SK-N-SH (cell line): Measurements from ENCODE around the gene TMEM138. TPM values are rescaled to one million over a fixed set of nuclear protein-coding genes. Genes with fewer than 3 reads are reported as not detected.

ENCODE experiments used
- CTCF ChIA-PET: fragments of 300-600, 350-600 bp; formaldehyde crosslinking; extraction: SDS; loops from one replicate; lab custom pipeline; 2021; lab: Yijun Ruan, JAX
- POLR2A ChIA-PET: fragments of 350-600 bp; sonication (Branson Sonifier 250); formaldehyde crosslinking; extraction: SDS; loops from one replicate; lab custom pipeline; 2020; ENCODE audit warnings: antibody characterized with exemption, inconsistent platforms; lab: Yijun Ruan, JAX
- DNase-seq: peaks from one replicate; pipeline ENCODE4 v3.0.0; 2012
- H2AFZ ChIP-seq: fragments of 200-600 bp; sonication (generic); 2 replicates; pipeline ENCODE4 v1.8.1; 2016; ENCODE audit warnings: antibody characterized with exemption, mild to moderate bottlenecking, low read depth
- H3F3A ChIP-seq: fragments of 200-600 bp; sonication (generic); replicated peaks from 2 replicates; pipeline ENCODE3; 2016; ENCODE audit warnings: antibody characterized with exemption, mild to moderate bottlenecking; ENCODE audit not compliant: insufficient read depth
- H3K27ac ChIP-seq, 2 experiments: fragments of 200-500 bp in 1 of 2; fragments of 200-600 bp in 1 of 2; sonication (Bioruptor generic) in 1 of 2; sonication (generic), shearing (Covaris generic) in 1 of 2; 2 replicates each; pipeline versions ENCODE4 v1.5.1 to v1.6.1; 2014 to 2016; ENCODE audit warnings: low read depth in 2 of 2, inconsistent platforms in 1 of 2, low read length in 1 of 2, mild to moderate bottlenecking in 1 of 2, mixed read lengths in 1 of 2
- H3K27me3 ChIP-seq: fragments of 200-600 bp; sonication (generic), shearing (Covaris generic); 2 replicates; pipeline ENCODE4 v1.6.1; 2016; ENCODE audit warnings: mixed run types; ENCODE audit not compliant: insufficient read depth
- H3K36me3 ChIP-seq, 2 experiments: fragments of 200-500 bp in 1 of 2; fragments of 200-600 bp in 1 of 2; sonication (Bioruptor generic) in 1 of 2; sonication (generic) in 1 of 2; replicated peaks in 1 of 2; 2 replicates each; pipeline versions ENCODE3 to v1.5.1; 2014 to 2016; ENCODE audit warnings: low read length in 1 of 2, mild to moderate bottlenecking in 1 of 2; ENCODE audit not compliant: insufficient read depth in 2 of 2, control insufficient read depth in 1 of 2
- H3K4me1 ChIP-seq, 2 experiments: fragments of 200-500 bp in 1 of 2; fragments of 200-600 bp in 1 of 2; sonication (Bioruptor generic) in 1 of 2; sonication (generic), shearing (Covaris generic) in 1 of 2; 2 replicates each; pipeline versions ENCODE4 v1.5.1 to v1.6.1; 2014 to 2016; ENCODE audit warnings: low read depth in 1 of 2, low read length in 1 of 2, mixed run types in 1 of 2; ENCODE audit not compliant: insufficient read depth in 2 of 2, control insufficient read depth in 1 of 2
- H3K4me2 ChIP-seq: fragments of 200-600 bp; sonication (generic), shearing (Covaris generic); 2 replicates; pipeline ENCODE4 v1.6.1; 2017; ENCODE audit warnings: mixed run types
- H3K4me3 ChIP-seq, 2 experiments: fragments of 200-500 bp in 1 of 2; fragments of 200-600 bp in 1 of 2; sonication (Bioruptor generic) in 1 of 2; sonication (generic), shearing (Covaris generic) in 1 of 2; 2 replicates each; pipeline versions ENCODE4 v1.5.1 to v1.8.1; 2014 to 2016; ENCODE audit warnings: low read depth in 2 of 2, inconsistent platforms in 1 of 2, low read length in 1 of 2, mild to moderate bottlenecking in 1 of 2, mixed read lengths in 1 of 2, moderate library complexity in 1 of 2
- H3K79me2 ChIP-seq: fragments of 200-600 bp; sonication (generic); 2 replicates; pipeline ENCODE4 v1.8.1; 2017; ENCODE audit warnings: mild to moderate bottlenecking; ENCODE audit not compliant: insufficient read depth
- H3K9ac ChIP-seq: fragments of 200-600 bp; sonication (generic); 2 replicates; pipeline ENCODE4 v1.6.1; 2017; ENCODE audit warnings: mixed run types
- H3K9me2 ChIP-seq: fragments of 200-600 bp; sonication (generic); 2 replicates; pipeline ENCODE4 v1.6.1; 2017; ENCODE audit warnings: mixed run types
- H3K9me3 ChIP-seq: fragments of 200-600 bp; sonication (generic); 2 replicates; pipeline ENCODE4 v1.6.1; 2017; ENCODE audit warnings: mixed run types, mild to moderate bottlenecking, moderate library complexity
- H4K20me1 ChIP-seq: fragments of 200-600 bp; sonication (generic); 2 replicates; pipeline ENCODE4 v1.6.1; 2017; ENCODE audit warnings: mild to moderate bottlenecking, mixed run types; ENCODE audit not compliant: insufficient read depth
- CHD2 ChIP-seq: fragments of 150-350 bp; IDR thresholded peaks from 2 replicates; pipeline ENCODE4 v1.6.1; 2018; ENCODE audit warnings: low read length; ENCODE audit not compliant: partially characterized antibody
- EP300 ChIP-seq, 2 experiments: IDR thresholded peaks; 2 replicates each; pipeline versions ENCODE4 v1.4.0 to v1.6.1; 2012; ENCODE audit warnings: borderline replicate concordance in 1 of 2, low read depth in 1 of 2, low read length in 1 of 2
- EZH2phosphoT487 ChIP-seq: fragments of 200-600 bp; sonication (generic); IDR thresholded peaks from 2 replicates; pipeline ENCODE4 v1.6.1; 2017; ENCODE audit warnings: low read depth, mixed run types, mild to moderate bottlenecking, antibody characterized with exemption, moderate library complexity, borderline replicate concordance
- FOXJ3 ChIP-seq: sonication (generic); formaldehyde crosslinking; IDR thresholded peaks from 2 replicates; pipeline ENCODE4 v1.5.1; 2020; ENCODE audit warnings: mild to moderate bottlenecking, missing genetic modification reagents
- FOXM1 ChIP-seq: IDR thresholded peaks from 2 replicates; pipeline ENCODE4 v1.4.0; 2012; ENCODE audit warnings: low read depth, mild to moderate bottlenecking
- IRF3 ChIP-seq: fragments of 150-350 bp; IDR thresholded peaks from 2 replicates; pipeline ENCODE4 v1.6.1; 2016; ENCODE audit warnings: mild to moderate bottlenecking, low read depth, low read length
- JUND ChIP-seq: IDR thresholded peaks from 2 replicates; pipeline ENCODE4 v1.4.0; 2012
- NFIC ChIP-seq: IDR thresholded peaks from 2 replicates; pipeline ENCODE4 v1.4.0; 2012; ENCODE audit warnings: borderline replicate concordance
- POLR2AphosphoS5 ChIP-seq: IDR thresholded peaks from 2 replicates; pipeline ENCODE4 v1.6.1; 2012; ENCODE audit warnings: low read depth, low read length
- RCOR1 ChIP-seq: fragments of 150-350 bp; IDR thresholded peaks from 2 replicates; pipeline ENCODE4 v1.6.1; 2017; ENCODE audit warnings: antibody characterized with exemption, low read length
- SIN3A ChIP-seq: IDR thresholded peaks from 2 replicates; pipeline ENCODE4 v1.6.1; 2012; ENCODE audit warnings: low read depth, mild to moderate bottlenecking, low read length, moderate library complexity, borderline replicate concordance
- SMC3 ChIP-seq: IDR thresholded peaks from 2 replicates; pipeline ENCODE4 v1.6.1; 2012; ENCODE audit warnings: low read depth, low read length, improper control_type of control experiment
- TAF1 ChIP-seq: IDR thresholded peaks from 2 replicates; pipeline ENCODE4 v1.6.1; 2012; ENCODE audit warnings: low read depth, mild to moderate bottlenecking, low read length, moderate library complexity, borderline replicate concordance
- USF2 ChIP-seq: fragments of 150-350 bp; IDR thresholded peaks from 2 replicates; pipeline ENCODE4 v1.6.1; 2017; ENCODE audit warnings: antibody characterized with exemption, low read length, low read depth, borderline replicate concordance
- YY1 ChIP-seq: IDR thresholded peaks from 2 replicates; pipeline ENCODE4 v1.4.0; 2012; ENCODE audit warnings: low read depth, mild to moderate bottlenecking
- WGBS: methylation state at CpG from one replicate; pipeline ENCODE4 v1.1.6; 2017; ENCODE audit warnings: low lambda C conversion rate; 5-methylcytosine and 5-hydroxymethylcytosine counted together
- polyA plus RNA-seq, 3 experiments: library from polyadenylated mRNA; depleted of rRNA; stranded (reverse); fragments of >200 nt; gene quantifications; 2 replicates each; pipeline ENCODE4 v1.2.3, GENCODE V29; 2012
- TF ChIP-seq, protein P1 (sequence below): IDR thresholded peaks from 2 replicates; pipeline ENCODE4 v1.4.0; 2012; ENCODE audit warnings: low read depth
- TF ChIP-seq, protein P2 (sequence below): IDR thresholded peaks from 2 replicates; pipeline ENCODE4 v1.4.0; 2012; ENCODE audit warnings: low read depth, borderline replicate concordance
- TF ChIP-seq, protein P3 (sequence below): IDR thresholded peaks from 2 replicates; pipeline ENCODE4 v1.4.0; 2012; ENCODE audit warnings: low read depth, borderline replicate concordance

The TMEM138 gene
- polyA plus RNA-seq, 1 of the 3 experiments (the other 2 are of a cell fraction): 82.2 TPM

- Histone ChIP-seq H3K79me2 (peaks cover 6% of the 10 kb centered on the region; the same call in 1 of the 2 replicates), H2AFZ (no peak overlapping the region), H3K36me3 (peaks cover 52 to 72% of the 10 kb centered on the region in 2 experiments), H3K9me3 (no peaks in the 10 kb centered on the region)
- POLR2A ChIA-PET: interaction anchor here (0.9 kb wide), 1 partner anchor 11 kb away, joined by 3 read pairs; the partner anchor contains the start of gene TMEM216
- no peak for DNase-seq
- CTCF ChIA-PET: interaction anchor here (5.6 kb wide), 1 partner anchor 18 kb away, joined by 33 read pairs; no protein-coding TSS in a partner anchor
- no peak for TF ChIP-seq FOXM1
- TF ChIP-seq, protein P1, sequence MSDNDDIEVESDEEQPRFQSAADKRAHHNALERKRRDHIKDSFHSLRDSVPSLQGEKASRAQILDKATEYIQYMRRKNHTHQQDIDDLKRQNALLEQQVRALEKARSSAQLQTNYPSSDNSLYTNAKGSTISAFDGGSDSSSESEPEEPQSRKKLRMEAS: no peak
- TF ChIP-seq USF2: no peak
- no peak for TF ChIP-seq RCOR1
- TF ChIP-seq, protein P2, sequence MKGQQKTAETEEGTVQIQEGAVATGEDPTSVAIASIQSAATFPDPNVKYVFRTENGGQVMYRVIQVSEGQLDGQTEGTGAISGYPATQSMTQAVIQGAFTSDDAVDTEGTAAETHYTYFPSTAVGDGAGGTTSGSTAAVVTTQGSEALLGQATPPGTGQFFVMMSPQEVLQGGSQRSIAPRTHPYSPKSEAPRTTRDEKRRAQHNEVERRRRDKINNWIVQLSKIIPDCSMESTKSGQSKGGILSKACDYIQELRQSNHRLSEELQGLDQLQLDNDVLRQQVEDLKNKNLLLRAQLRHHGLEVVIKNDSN: no peak
- no peak for TF ChIP-seq YY1
- no peak for TF ChIP-seq SMC3
- no peak for TF ChIP-seq EP300 (IDR thresholded peaks at IDR 0.05; ENCODE audit: borderline replicate concordance in 1 of 2, low read depth in 1 of 2, low read length in 1 of 2)
- no peak for TF ChIP-seq SIN3A
- no peak for TF ChIP-seq EZH2phosphoT487
- TF ChIP-seq CHD2: no peak
- no peak for TF ChIP-seq JUND
- TF ChIP-seq FOXJ3 (CRISPR knock-in tag): no peak
- TF ChIP-seq, all 33 proteins: peak for 0
- H3K9me2 ChIP-seq: no peaks in the 10 kb centered on the region
- no peak overlapping the region for H3K4me3 ChIP-seq
- no peak overlapping the region for H3K27ac ChIP-seq
- no peak overlapping the region for H3K4me2 ChIP-seq
- H3K9ac ChIP-seq: no peak overlapping the region
- H3K27me3 ChIP-seq: no peaks in the 10 kb centered on the region
- peaks cover 20% of the 10 kb centered on the region for H3F3A ChIP-seq
- 0 out of 2 replicates have a peak, but pooled peaks cover 6% of the 10 kb centered on the region for H4K20me1 ChIP-seq
- H3K4me1 ChIP-seq: no peaks in the 10 kb centered on the region
- WGBS: 94% methylated on average over 1 of the region's 1 CpG
These were observed 41.5 kb downstream of the TMEM138 start for GRCh38 chr11:61403658-61404057.

DNA sequence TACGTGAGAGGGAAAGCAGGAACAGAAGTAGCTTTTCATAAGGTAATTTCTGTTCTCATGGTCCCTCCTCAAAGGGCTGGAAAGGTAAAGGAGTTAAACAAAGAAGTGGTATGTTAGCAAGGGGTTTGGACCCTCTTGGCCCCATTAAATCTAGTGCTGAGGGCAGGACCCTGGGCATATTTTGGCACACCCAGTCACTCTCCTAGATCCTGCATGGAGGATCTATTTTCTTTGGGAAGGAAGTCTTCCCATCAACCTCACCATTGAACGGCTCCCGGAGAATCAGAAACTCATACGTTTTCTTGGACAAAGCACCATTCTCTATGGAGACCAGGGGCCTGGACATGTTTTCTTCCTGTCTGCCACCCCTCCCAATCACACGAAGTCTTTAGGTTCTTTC lies 41.9 kb downstream of the TMEM138 start:
- Histone ChIP-seq H4K20me1 (0 out of 2 replicates have a peak, but pooled peaks cover 6% of the 10 kb centered on the region), H3K4me2 (no peak overlapping the region), H2AFZ (no peak overlapping the region), H3K27me3 (no peaks in the 10 kb centered on the region), H3K4me3 (no peak overlapping the region), H3K9me3 (no peaks in the 10 kb centered on the region), H3K79me2 (peaks cover 7% of the 10 kb centered on the region; the same call in 1 of the 2 replicates), H3K4me1 (no peaks in the 10 kb centered on the region), H3K27ac (no peak overlapping the region), H3K9me2 (no peaks in the 10 kb centered on the region), H3K36me3 (peaks cover 55 to 74% of the 10 kb centered on the region in 2 experiments), H3F3A (peaks cover 16% of the 10 kb centered on the region), H3K9ac (no peak overlapping the region)
- TF ChIP-seq POLR2AphosphoS5 (no peak), IRF3 (no peak), JUND (no peak), TAF1 (no peak), NFIC (no peak), FOXM1 (no peak)
- TF ChIP-seq, protein P3, sequence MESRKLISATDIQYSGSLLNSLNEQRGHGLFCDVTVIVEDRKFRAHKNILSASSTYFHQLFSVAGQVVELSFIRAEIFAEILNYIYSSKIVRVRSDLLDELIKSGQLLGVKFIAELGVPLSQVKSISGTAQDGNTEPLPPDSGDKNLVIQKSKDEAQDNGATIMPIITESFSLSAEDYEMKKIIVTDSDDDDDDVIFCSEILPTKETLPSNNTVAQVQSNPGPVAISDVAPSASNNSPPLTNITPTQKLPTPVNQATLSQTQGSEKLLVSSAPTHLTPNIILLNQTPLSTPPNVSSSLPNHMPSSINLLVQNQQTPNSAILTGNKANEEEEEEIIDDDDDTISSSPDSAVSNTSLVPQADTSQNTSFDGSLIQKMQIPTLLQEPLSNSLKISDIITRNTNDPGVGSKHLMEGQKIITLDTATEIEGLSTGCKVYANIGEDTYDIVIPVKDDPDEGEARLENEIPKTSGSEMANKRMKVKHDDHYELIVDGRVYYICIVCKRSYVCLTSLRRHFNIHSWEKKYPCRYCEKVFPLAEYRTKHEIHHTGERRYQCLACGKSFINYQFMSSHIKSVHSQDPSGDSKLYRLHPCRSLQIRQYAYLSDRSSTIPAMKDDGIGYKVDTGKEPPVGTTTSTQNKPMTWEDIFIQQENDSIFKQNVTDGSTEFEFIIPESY: no peak
- ChIA-PET POLR2A (no interaction called here), CTCF (no interaction called here)
- 92% methylated on average over 5 of the region's 5 CpGs for WGBS
- DNase-seq: no peak
